ENCODE measurements around the gene PCNX2.

The PCNX2 gene

DNA sequence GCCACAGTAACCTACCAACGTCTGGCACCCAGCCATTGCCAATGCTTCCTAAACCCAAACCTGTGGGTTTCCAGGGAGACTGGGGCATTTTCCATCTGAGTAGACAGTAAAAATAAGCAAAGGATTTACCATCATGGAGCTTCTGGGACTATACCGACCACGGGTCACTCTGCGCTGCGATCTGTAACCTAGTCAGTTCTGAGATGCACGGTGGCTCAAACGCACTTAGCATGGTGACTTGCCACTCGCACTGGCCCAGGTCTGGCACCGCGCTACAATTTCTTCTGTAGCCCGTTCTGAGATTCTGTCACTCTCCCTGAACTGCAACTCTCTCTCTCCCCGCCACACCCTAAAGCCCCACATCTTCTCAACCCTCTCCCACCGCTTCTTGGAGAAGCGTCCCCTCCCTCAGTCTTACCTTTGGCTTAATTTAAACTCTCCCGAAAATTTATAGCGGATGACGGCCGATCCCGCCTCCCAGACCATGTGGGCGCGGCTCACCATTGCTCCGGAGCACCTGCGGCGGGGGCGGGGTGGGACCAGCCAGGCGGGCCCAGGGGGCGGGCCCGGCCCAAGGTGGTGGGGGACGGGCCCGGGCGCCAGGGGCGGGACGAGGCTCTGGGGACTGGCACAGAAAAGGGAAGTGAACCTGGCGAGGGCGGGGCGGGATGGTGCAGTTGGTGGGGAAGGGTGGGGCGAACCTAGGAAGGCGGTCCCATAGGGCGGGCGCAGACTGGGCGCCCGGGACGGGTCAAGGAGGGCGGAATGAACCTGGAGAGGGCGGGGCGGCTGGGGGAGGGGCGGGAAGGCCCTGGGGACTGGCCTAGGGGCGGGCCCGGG is 31.5 kb upstream of the PCNX2 start:
- no peak for TF ChIP-seq CTCF (IDR thresholded peaks at IDR 0.05)

DNA sequence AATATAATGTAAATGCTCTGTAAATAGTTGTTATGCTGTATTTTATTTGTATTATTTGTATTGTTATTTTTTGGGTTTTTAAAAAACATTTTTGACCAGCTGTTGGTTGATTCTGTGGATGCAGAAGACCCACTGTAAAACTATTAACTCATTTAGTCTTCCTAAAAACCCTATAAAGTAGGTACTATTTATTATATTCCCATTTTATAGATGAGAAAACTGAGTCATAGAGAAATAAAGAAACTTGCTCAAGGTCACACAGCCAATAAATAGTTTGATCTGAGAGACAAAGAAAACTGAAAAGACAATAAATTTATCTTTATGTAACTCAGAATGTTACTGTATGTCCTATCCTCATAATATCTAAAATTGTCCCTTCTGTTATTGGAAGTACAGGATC is 30.8 kb upstream of the PCNX2 start:
- TF ChIP-seq CTCF (IDR thresholded peaks at IDR 0.05) = no peak

- TF ChIP-seq CTCF (IDR thresholded peaks at IDR 0.05) = no peak
Observed at GRCh38 chr1:233323718-233324117, 28.2 kb upstream of the PCNX2 start.

- no peak for TF ChIP-seq CTCF (IDR thresholded peaks at IDR 0.05)
Observed at GRCh38 chr1:233320023-233320422, 24.5 kb upstream of the PCNX2 start.

DNA sequence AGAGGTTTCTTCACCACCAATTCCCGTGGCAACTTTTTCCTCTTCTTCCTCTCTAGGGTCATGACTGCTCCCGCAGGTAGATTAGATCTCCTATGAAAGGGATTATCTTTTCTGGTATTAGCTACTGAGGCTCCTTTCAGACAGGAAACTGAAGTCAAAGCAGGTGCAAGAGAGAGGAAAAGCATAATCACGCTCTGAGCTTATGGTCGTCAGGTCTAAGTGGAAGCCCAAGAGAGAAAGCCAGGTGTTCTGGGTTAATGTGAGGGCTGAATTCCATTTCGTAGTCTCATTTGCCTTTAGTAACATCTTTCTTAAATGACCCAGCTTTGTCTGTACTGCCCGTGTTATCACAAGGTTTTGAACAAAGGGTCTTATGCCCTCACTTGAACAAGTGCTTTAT is 23.7 kb upstream of the PCNX2 start:
- TF ChIP-seq CTCF (IDR thresholded peaks at IDR 0.05) = no peak

- TF ChIP-seq CTCF (IDR thresholded peaks at IDR 0.05) = no peak
Observed at GRCh38 chr1:233316473-233316872, 20.9 kb upstream of the PCNX2 start.

GRCh38 chr1:233315718-233316301 is 20.3 kb upstream of the PCNX2 start:
- TF ChIP-seq CTCF (IDR thresholded peaks at IDR 0.05) = no peak
